Common myeloid progenitor, CD34-positive (primary cell): ENCODE results near the gene COX7B2.

Source experiments
- CTCF ChIA-PET: fragments of 350-600 bp; sonication (Branson Sonifier 250); formaldehyde crosslinking; loops from one replicate; lab custom pipeline; 2021; ENCODE audit warnings: antibody characterized with exemption; lab: Charles Lee
- POLR2A ChIA-PET: fragments of 350-600 bp; sonication (Branson Sonifier 250); formaldehyde crosslinking; loops from one replicate; lab custom pipeline; 2021; ENCODE audit warnings: antibody characterized with exemption; lab: Charles Lee
- DNase-seq, 3 donors: peaks; one replicate each; pipeline versions ENCODE4 v3.0.0 to v3.0.0-alpha.2; 2013
- H3K27ac ChIP-seq, 2 experiments: 1 replicate in 1 of 2; 2 replicates in 1 of 2; pipeline ENCODE4 v1.7.0; 2013; ENCODE audit warnings: inconsistent platforms in 2 of 2, low read length in 2 of 2, mild to moderate bottlenecking in 2 of 2, low read depth in 1 of 2, moderate library complexity in 1 of 2; ENCODE audit not compliant: severe bottlenecking in 2 of 2, insufficient read depth in 1 of 2, poor library complexity in 1 of 2
- H3K27me3 ChIP-seq, 5 experiments: replicated peaks in 2 of 5; 1 replicate in 3 of 5; 2 replicates in 2 of 5; pipeline versions ENCODE4 v1.6.1 to v1.7.0; 2013; ENCODE audit warnings: low read length in 4 of 5, mild to moderate bottlenecking in 2 of 5, moderate library complexity in 2 of 5, inconsistent platforms in 1 of 5; ENCODE audit not compliant: insufficient read depth in 5 of 5, control insufficient read depth in 4 of 5
- H3K36me3 ChIP-seq, 4 experiments: 1 replicate in 2 of 4; 2 replicates in 2 of 4; pipeline versions ENCODE4 v1.6.1 to v1.7.0; 2013; ENCODE audit warnings: low read length in 3 of 4, control low read depth in 1 of 4, mild to moderate bottlenecking in 1 of 4; ENCODE audit not compliant: control insufficient read depth in 4 of 4, insufficient read depth in 4 of 4
- H3K4me1 ChIP-seq, 4 experiments: 1 replicate in 3 of 4; 2 replicates in 1 of 4; pipeline versions ENCODE4 v1.6.1 to v1.7.1; 2013; ENCODE audit warnings: low read length in 3 of 4, mild to moderate bottlenecking in 3 of 4, control low read depth in 1 of 4, inconsistent platforms in 1 of 4, moderate library complexity in 1 of 4; ENCODE audit not compliant: control insufficient read depth in 4 of 4, insufficient read depth in 4 of 4; ENCODE audit errors: control extremely low read depth in 1 of 4
- H3K4me3 ChIP-seq, 7 experiments: 1 replicate in 4 of 7; 2 replicates in 3 of 7; pipeline versions ENCODE4 v1.5.1 to v1.7.0; 2013; ENCODE audit warnings: mild to moderate bottlenecking in 7 of 7, low read length in 6 of 7, moderate library complexity in 6 of 7, inconsistent platforms in 2 of 7, low read depth in 2 of 7, control low read depth in 1 of 7; ENCODE audit not compliant: insufficient read depth in 4 of 7, control insufficient read depth in 1 of 7; ENCODE audit errors: extremely low read depth in 1 of 7
- H3K9me3 ChIP-seq, 5 experiments: 1 replicate in 4 of 5; 2 replicates in 1 of 5; pipeline versions ENCODE4 v1.6.1 to v1.7.1; 2013; ENCODE audit warnings: low read length in 4 of 5, mild to moderate bottlenecking in 2 of 5, inconsistent platforms in 1 of 5, low read depth in 1 of 5, moderate library complexity in 1 of 5; ENCODE audit not compliant: control insufficient read depth in 4 of 5, insufficient read depth in 2 of 5; ENCODE audit errors: control extremely low read depth in 1 of 5
- WGBS: methylation state at CpG from one replicate; pipeline ENCODE4 v1.1.5; 2013; ENCODE audit not compliant: insufficient coverage; 5-methylcytosine and 5-hydroxymethylcytosine counted together

Gene COX7B2

GRCh38 chr4:46698891-46699290, 210.2 kb downstream of the COX7B2 start:
- Histone ChIP-seq H3K27ac (no peak overlapping the region), H3K27me3 (no peaks in the 10 kb centered on the region), H3K9me3 (peaks cover 0 to 4% (median 0%) of the 10 kb centered on the region in 5 experiments), H3K4me3 (no peak overlapping the region), H3K36me3 (no peaks in the 10 kb centered on the region), H3K4me1 (no peaks in the 10 kb centered on the region)
- ChIA-PET CTCF (interaction anchor here (0.8 kb wide), 1 partner anchor 9 kb away, joined by 3 read pairs; no protein-coding TSS in a partner anchor), POLR2A (no interaction called here)
- no peak for DNase-seq
- 95% methylated on average over 16 of the region's 16 CpGs for WGBS
